ENCODE results near the gene CASP8. TPM values are rescaled to one million over a fixed set of nuclear protein-coding genes. Genes with fewer than 3 reads are reported as not detected.
"Not testable (repeated sequence)": the region's sequence is repeated elsewhere in the genome, so short reads cannot be mapped to it uniquely, and the experiment has no call there.

Gene CASP8
- polyA plus RNA-seq, 6 donors from 2014 or later: 16.7 to 49.6 (median 31.2) TPM

DNA sequence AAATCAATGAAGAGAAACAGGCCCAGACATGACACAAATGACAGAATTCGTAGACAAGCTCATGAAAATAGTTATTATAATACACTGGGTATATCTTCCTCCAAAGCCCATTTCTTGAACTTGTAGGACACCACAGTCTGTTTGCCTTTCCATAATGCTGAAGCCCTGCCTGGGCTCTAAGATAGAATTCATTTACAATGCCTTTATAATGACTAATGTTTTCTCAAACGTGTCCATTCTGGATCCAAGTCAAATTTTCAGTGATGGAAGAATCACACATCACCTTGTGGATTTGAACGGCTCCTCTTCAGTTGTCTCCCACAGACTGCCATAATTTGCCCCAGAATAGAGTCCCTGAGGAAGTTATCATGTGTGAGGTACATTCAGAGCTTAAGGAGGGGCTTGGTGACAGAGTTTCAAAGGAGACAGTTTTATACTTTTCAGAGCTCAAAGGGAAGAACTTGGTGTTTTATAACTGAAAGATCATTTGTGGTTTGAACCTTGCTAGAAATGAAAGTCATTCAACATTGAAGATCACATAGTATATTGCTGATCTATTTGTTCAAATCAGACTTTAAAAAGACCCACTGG lies 38.2 kb downstream of the CASP8 start:
- ATAC-seq (ENCODE audit: low read depth in 2 of 2): no peak
- no peak for DNase-seq
- no peaks in the 10 kb centered on the region for H3K27me3 Mint-ChIP-seq
- peaks cover 15 to 44% (median 30%) of the 10 kb centered on the region in 7 donors for H3K9me3 Mint-ChIP-seq
- H3K4me3 Mint-ChIP-seq: no peak overlapping the region
- H3K27ac Mint-ChIP-seq: no peak overlapping the region
- H3K36me3 Mint-ChIP-seq: peaks cover 44% of the 10 kb centered on the region in 2 donors
- H3K4me1 Mint-ChIP-seq: peaks cover 0 to under 1% (median 0%) of the 10 kb centered on the region in 3 donors

- DNase-seq; H3K4me1 Mint-ChIP-seq; H3K27me3 Mint-ChIP-seq; H3K4me3 Mint-ChIP-seq; ATAC-seq (ENCODE audit: low read depth in 2 of 2): not testable (repeated sequence)
- Mint-ChIP-seq H3K36me3 (peaks cover 43 to 44% of the 10 kb centered on the region in 2 donors), H3K9me3 (peaks cover 15 to 38% (median 28%) of the 10 kb centered on the region in 7 donors), H3K27ac (peak overlapping the region in 1 of 6 donors; percentile 21)
Observed at GRCh38 chr2:201299929-201300328, 39.6 kb downstream of the CASP8 start.

DNA sequence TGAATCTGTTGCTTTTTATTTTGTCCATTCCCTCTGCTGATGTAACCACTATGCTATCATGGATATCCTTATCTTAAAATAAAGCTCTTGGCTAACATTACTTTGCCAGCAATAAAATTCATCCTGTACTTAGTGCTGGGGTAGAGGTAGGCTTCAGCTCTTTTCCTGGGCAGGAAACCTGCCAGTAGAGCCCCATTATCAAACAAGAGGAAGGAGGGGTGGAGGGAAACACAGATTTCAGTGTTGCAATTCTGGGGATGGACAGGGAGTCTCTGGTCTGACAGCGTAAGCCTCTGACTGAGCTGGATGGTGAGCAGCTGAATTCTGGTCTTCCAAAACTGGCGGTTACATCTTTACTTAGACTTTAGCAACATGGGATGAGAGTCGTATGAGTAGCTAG lies 47.5 kb downstream of the CASP8 start:
- Mint-ChIP-seq H3K27ac (peak overlapping the region in 2 of 6 donors; percentile 34 to 57), H3K36me3 (peaks cover 44 to 49% of the 10 kb centered on the region in 2 donors)

GRCh38 chr2:201308914-201309313 lies 48.6 kb downstream of the CASP8 start:
- H3K9me3 Mint-ChIP-seq: peaks cover 0 to 27% (median 9%) of the 10 kb centered on the region in 7 donors
- H3K27ac Mint-ChIP-seq: no peak overlapping the region
- ATAC-seq (ENCODE audit: low read depth in 2 of 2) (no peak), DNase-seq (no peak)
- H3K4me1 Mint-ChIP-seq: no peaks in the 10 kb centered on the region
- H3K4me3 Mint-ChIP-seq: no peak overlapping the region
- no peaks in the 10 kb centered on the region for H3K27me3 Mint-ChIP-seq
- peaks cover 51 to 58% of the 10 kb centered on the region in 2 donors for H3K36me3 Mint-ChIP-seq

More for the DNA sequence above, 47.5 kb downstream of the CASP8 start:
- Mint-ChIP-seq H3K9me3 (peaks cover 0 to 24% (median 9%) of the 10 kb centered on the region in 7 donors), H3K4me1 (no peaks in the 10 kb centered on the region), H3K27me3 (no peaks in the 10 kb centered on the region), H3K4me3 (no peak overlapping the region)
- DNase-seq (no peak), ATAC-seq (ENCODE audit: low read depth in 2 of 2) (no peak)

- Mint-ChIP-seq H3K9me3 (peaks cover 0 to 43% (median 24%) of the 10 kb centered on the region in 7 donors), H3K4me1 (no peaks in the 10 kb centered on the region), H3K36me3 (peaks cover 57 to 73% of the 10 kb centered on the region in 2 donors), H3K27ac (no peak overlapping the region), H3K27me3 (no peaks in the 10 kb centered on the region), H3K4me3 (no peak overlapping the region)
- ATAC-seq (ENCODE audit: low read depth in 2 of 2) (no peak), DNase-seq (no peak)
Observed at GRCh38 chr2:201313362-201313761, 53.0 kb downstream of the CASP8 start.

DNA sequence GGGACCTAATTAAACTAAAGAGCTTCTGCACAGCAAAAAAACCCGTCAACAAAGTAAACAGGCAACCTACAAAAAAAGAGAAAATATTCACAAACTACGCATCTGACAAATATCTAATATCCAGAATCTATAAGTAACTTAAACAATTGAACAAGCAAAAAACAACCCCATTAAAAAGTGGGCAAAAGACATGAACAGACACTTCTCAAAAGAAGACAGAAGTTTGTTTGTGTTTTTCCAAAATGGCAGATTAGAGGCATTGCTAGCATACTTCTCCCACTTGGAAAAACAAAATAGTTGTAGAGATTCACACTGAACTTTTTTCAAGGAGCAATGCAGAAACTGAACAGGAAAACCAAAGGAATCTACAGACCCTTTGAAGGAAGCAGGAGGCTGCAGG lies 59.2 kb downstream of the CASP8 start:
- H3K27ac Mint-ChIP-seq: no peak overlapping the region
- peaks cover 10 to 64% (median 45%) of the 10 kb centered on the region in 7 donors for H3K9me3 Mint-ChIP-seq
- DNase-seq: no peak
- H3K4me1 Mint-ChIP-seq: no peaks in the 10 kb centered on the region
- no peak for ATAC-seq (ENCODE audit: low read depth in 2 of 2)
- H3K27me3 Mint-ChIP-seq: no peaks in the 10 kb centered on the region
- H3K36me3 Mint-ChIP-seq: peaks cover 56 to 70% of the 10 kb centered on the region in 2 donors
- no peak overlapping the region for H3K4me3 Mint-ChIP-seq

DNA sequence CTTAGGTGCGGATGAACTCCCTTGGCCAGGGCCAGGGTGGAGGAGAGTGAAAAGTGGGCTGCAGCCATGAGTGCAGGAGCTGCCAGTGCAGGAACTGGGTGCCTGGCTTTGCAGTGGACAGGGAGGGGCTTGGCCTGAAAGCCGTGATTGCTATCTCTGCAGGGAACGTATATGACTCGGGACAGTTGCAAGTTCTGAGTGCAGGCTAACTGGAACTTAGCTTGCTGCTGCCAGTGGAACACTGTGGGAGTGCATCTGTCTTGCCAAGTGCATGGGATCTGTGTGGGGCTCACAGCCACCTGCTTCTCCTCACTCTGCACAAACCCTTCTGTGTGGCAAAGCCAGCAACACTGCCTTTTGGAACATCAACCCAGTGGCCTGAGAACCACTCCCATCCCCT lies 59.9 kb downstream of the CASP8 start:
- Mint-ChIP-seq H3K27me3 (no peaks in the 10 kb centered on the region), H3K4me3 (no peak overlapping the region), H3K9me3 (peaks cover 10 to 63% (median 47%) of the 10 kb centered on the region in 7 donors), H3K4me1 (no peaks in the 10 kb centered on the region), H3K36me3 (peaks cover 61 to 71% of the 10 kb centered on the region in 2 donors), H3K27ac (no peak overlapping the region)
- DNase-seq (no peak), ATAC-seq (ENCODE audit: low read depth in 2 of 2) (no peak)

DNA sequence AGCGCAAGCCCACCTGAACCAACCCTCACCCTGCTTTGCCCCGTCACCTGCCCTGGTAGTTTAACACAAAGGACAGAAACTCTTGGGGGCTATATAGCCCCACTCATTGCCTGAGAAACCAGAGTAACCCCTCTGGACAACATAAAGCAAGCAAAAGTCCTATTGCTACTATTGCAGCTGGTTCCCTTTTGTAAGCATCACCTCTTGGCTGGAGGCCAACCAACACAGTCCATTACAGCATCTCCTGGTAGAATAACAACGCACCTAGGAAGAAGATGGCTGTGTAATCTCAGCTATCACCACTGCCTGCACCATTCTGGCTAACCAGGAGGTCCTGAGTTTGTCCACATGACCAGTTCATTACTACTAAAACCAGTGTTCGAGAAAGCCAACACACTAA lies 60.4 kb downstream of the CASP8 start:
- H3K36me3 Mint-ChIP-seq: peaks cover 64 to 74% of the 10 kb centered on the region in 2 donors
- H3K4me3 Mint-ChIP-seq: no peak overlapping the region
- no peaks in the 10 kb centered on the region for H3K4me1 Mint-ChIP-seq
- no peak overlapping the region for H3K27ac Mint-ChIP-seq
- H3K9me3 Mint-ChIP-seq: peaks cover 10 to 63% (median 49%) of the 10 kb centered on the region in 7 donors
- ATAC-seq (ENCODE audit: low read depth in 2 of 2) (no peak), DNase-seq (no peak)
- no peaks in the 10 kb centered on the region for H3K27me3 Mint-ChIP-seq

DNA sequence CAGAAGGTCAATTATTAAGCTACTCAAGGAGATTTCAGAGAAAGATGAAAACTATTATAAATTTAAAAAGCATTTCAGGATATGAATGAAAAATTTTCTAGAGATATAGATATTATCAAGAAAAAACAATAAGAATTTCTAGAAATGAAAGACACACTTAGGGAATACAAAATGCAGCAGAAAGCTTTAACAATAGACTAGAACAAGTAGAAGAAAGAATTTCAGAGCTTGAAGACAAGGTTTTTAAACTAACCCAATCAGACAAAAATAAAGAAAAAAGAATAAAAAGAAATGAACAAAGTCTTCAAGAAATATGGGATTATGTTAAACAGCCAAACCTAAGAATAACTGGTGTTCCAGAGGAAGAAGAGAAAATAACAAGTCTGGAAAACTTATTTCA lies 62.4 kb downstream of the CASP8 start:
- ATAC-seq (ENCODE audit: low read depth in 2 of 2): no peak
- H3K9me3 Mint-ChIP-seq: peaks cover 10 to 69% (median 54%) of the 10 kb centered on the region in 7 donors
- no peak overlapping the region for H3K27ac Mint-ChIP-seq
- H3K4me3 Mint-ChIP-seq: no peak overlapping the region
- H3K27me3 Mint-ChIP-seq: no peaks in the 10 kb centered on the region
- no peaks in the 10 kb centered on the region for H3K4me1 Mint-ChIP-seq
- H3K36me3 Mint-ChIP-seq: peaks cover 56 to 65% of the 10 kb centered on the region in 2 donors
- DNase-seq: no peak

- DNase-seq: no peak
- peaks cover 5 to 48% (median 32%) of the 10 kb centered on the region in 7 donors for H3K9me3 Mint-ChIP-seq
- no peaks in the 10 kb centered on the region for H3K27me3 Mint-ChIP-seq
- peaks cover 32 to 33% of the 10 kb centered on the region in 2 donors for H3K36me3 Mint-ChIP-seq
- no peak overlapping the region for H3K27ac Mint-ChIP-seq
- ATAC-seq (ENCODE audit: low read depth in 2 of 2): no peak
- no peak overlapping the region for H3K4me3 Mint-ChIP-seq
- H3K4me1 Mint-ChIP-seq: no peaks in the 10 kb centered on the region
Observed at GRCh38 chr2:201327678-201328077, 67.3 kb downstream of the CASP8 start.

GRCh38 chr2:201329409-201329808 lies 69.1 kb downstream of the CASP8 start:
- H3K36me3 Mint-ChIP-seq: peaks cover 17 to 23% of the 10 kb centered on the region in 2 donors
- no peak overlapping the region for H3K4me3 Mint-ChIP-seq
- H3K9me3 Mint-ChIP-seq: peaks cover 0 to 37% (median 22%) of the 10 kb centered on the region in 7 donors
- no peaks in the 10 kb centered on the region for H3K27me3 Mint-ChIP-seq
- ATAC-seq (ENCODE audit: low read depth in 2 of 2): no peak
- no peak for DNase-seq
- H3K4me1 Mint-ChIP-seq: no peaks in the 10 kb centered on the region
- no peak overlapping the region for H3K27ac Mint-ChIP-seq

Other genes with a start within 250 kb of the CASP8 start
- gene HYCC2, start 188.9 kb upstream of the CASP8 start, polyA plus RNA-seq (ENCODE audit: low read depth in 6 of 6): 10 to 100 TPM; 12.3 to 24.6 (median 20.5) TPM
- gene NDUFB3, start 188.5 kb upstream of the CASP8 start, polyA plus RNA-seq (ENCODE audit: low read depth in 6 of 6): 100 to 1,000 TPM; 196 to 279 (median 251) TPM
- gene CFLAR, start 144.4 kb upstream of the CASP8 start, polyA plus RNA-seq (ENCODE audit: low read depth in 6 of 6): 10 to 100 TPM; 12.8 to 53.3 (median 46.8) TPM
- 1 to 10 TPM; 2.7 to 8.1 (median 4.7) TPM for gene CASP10, start 77.4 kb upstream of the CASP8 start, polyA plus RNA-seq (ENCODE audit: low read depth in 6 of 6)
- gene FLACC1, start 96.8 kb downstream of the CASP8 start, polyA plus RNA-seq (ENCODE audit: low read depth in 6 of 6): 1 to 10 TPM in 5 of 6 donors, under 1 TPM in 1; 0.29 to 3.6 (median 2.2) TPM
- gene TRAK2, start 190.9 kb downstream of the CASP8 start, polyA plus RNA-seq (ENCODE audit: low read depth in 6 of 6): 100 to 1,000 TPM in 1 of 6 donors, 10 to 100 TPM in 5; 39.8 to 131 (median 61.4) TPM
- 100 to 1,000 TPM in 4 of 6 donors, 10 to 100 TPM in 2; 84.8 to 200 (median 124) TPM for gene STRADB, start 191.2 kb downstream of the CASP8 start, polyA plus RNA-seq (ENCODE audit: low read depth in 6 of 6)

Data from naive B cell (primary cell).